H9 (cell line): Measurements from ENCODE around the gene NADK. TPM values are rescaled to one million over a fixed set of nuclear protein-coding genes. Genes with fewer than 3 reads are reported as not detected.

ENCODE experiments used
- DNase-seq: peaks from one replicate; pipeline ENCODE4 v3.0.0-alpha.2; 2017
- H2AFZ ChIP-seq: one replicate; pipeline ENCODE4 v1.6.1; 2013; ENCODE audit warnings: mild to moderate bottlenecking, low read length, control low read depth, moderate library complexity
- H2AK5ac ChIP-seq: 2 replicates; pipeline ENCODE4 v1.6.1; 2013; ENCODE audit warnings: low read length, control low read depth, mixed read lengths; ENCODE audit not compliant: insufficient read length
- H2BK120ac ChIP-seq: one replicate; pipeline ENCODE4 v1.6.1; 2013; ENCODE audit warnings: low read depth, mild to moderate bottlenecking, low read length, control low read depth, inconsistent platforms; ENCODE audit not compliant: poor library complexity, severe bottlenecking
- H2BK12ac ChIP-seq: 2 replicates; pipeline ENCODE4 v1.6.1; 2013; ENCODE audit warnings: low read length, control low read depth, mixed read lengths, low read depth; ENCODE audit not compliant: insufficient read length
- H2BK15ac ChIP-seq: 2 replicates; pipeline ENCODE4 v1.6.1; 2013; ENCODE audit warnings: low read depth, low read length, control low read depth
- H2BK20ac ChIP-seq: one replicate; pipeline ENCODE4 v1.6.1; 2013; ENCODE audit warnings: low read depth, mild to moderate bottlenecking, low read length, control low read depth, inconsistent platforms; ENCODE audit not compliant: poor library complexity, severe bottlenecking
- H2BK5ac ChIP-seq: 2 replicates; pipeline ENCODE4 v1.6.1; 2013; ENCODE audit warnings: low read length, control low read depth, mixed read lengths; ENCODE audit not compliant: insufficient read length
- H3K14ac ChIP-seq: 2 replicates; pipeline ENCODE4 v1.6.1; 2013; ENCODE audit warnings: low read length, control low read depth; ENCODE audit not compliant: insufficient read depth
- H3K18ac ChIP-seq: 2 replicates; pipeline ENCODE4 v1.6.1; 2013; ENCODE audit warnings: low read depth, mild to moderate bottlenecking, mixed read lengths, low read length, control low read depth; ENCODE audit not compliant: insufficient read length
- H3K23ac ChIP-seq: 2 replicates; pipeline ENCODE4 v1.6.1; 2013; ENCODE audit warnings: low read length, control low read depth, mixed read lengths, low read depth; ENCODE audit not compliant: insufficient read length
- H3K23me2 ChIP-seq: 2 replicates; pipeline ENCODE4 v1.6.1; 2013; ENCODE audit warnings: low read depth, mild to moderate bottlenecking, mixed read lengths, low read length, control low read depth; ENCODE audit not compliant: insufficient read length, poor library complexity, severe bottlenecking
- H3K27ac ChIP-seq: 2 replicates; pipeline ENCODE4 v1.5.1; 2013; ENCODE audit warnings: low read length, control low read depth, mixed read lengths, low read depth; ENCODE audit not compliant: insufficient read length
- H3K27me3 ChIP-seq: 2 replicates; pipeline ENCODE4 v1.6.1; 2013; ENCODE audit warnings: low read length, control low read depth, inconsistent platforms; ENCODE audit not compliant: insufficient read depth
- H3K4ac ChIP-seq: 2 replicates; pipeline ENCODE4 v1.6.1; 2013; ENCODE audit warnings: low read depth, mild to moderate bottlenecking, control low read depth, inconsistent platforms, low read length, moderate library complexity
- H3K4me1 ChIP-seq: 2 replicates; pipeline ENCODE4 v1.6.1; 2013; ENCODE audit warnings: low read length, control low read depth, inconsistent platforms; ENCODE audit not compliant: insufficient read depth
- H3K4me2 ChIP-seq: 2 replicates; pipeline ENCODE4 v1.6.1; 2013; ENCODE audit warnings: low read length, control low read depth, mixed read lengths; ENCODE audit not compliant: insufficient read length, insufficient read depth
- H3K56ac ChIP-seq: 2 replicates; pipeline ENCODE4 v1.6.1; 2013; ENCODE audit warnings: low read depth, mild to moderate bottlenecking, mixed read lengths, low read length, control low read depth; ENCODE audit not compliant: insufficient read length
- H3K79me1 ChIP-seq: 2 replicates; pipeline ENCODE4 v1.6.1; 2013; ENCODE audit warnings: low read depth, mild to moderate bottlenecking, moderate library complexity, low read length, control low read depth, inconsistent platforms; ENCODE audit not compliant: insufficient read depth, poor library complexity, severe bottlenecking
- H3K79me2 ChIP-seq: 2 replicates; pipeline ENCODE4 v1.6.1; 2013; ENCODE audit warnings: low read length, control low read depth, inconsistent platforms; ENCODE audit not compliant: insufficient read depth
- H3K9ac ChIP-seq: 2 replicates; pipeline ENCODE4 v1.6.1; 2013; ENCODE audit warnings: low read length, control low read depth, mixed read lengths; ENCODE audit not compliant: insufficient read length; ENCODE audit errors: extremely low read depth
- H3K9me3 ChIP-seq: one replicate; pipeline ENCODE4 v1.6.1; 2013; ENCODE audit warnings: low read depth, low read length, inconsistent platforms; ENCODE audit not compliant: control insufficient read depth
- H3T11ph ChIP-seq: one replicate; pipeline ENCODE4 v1.6.1; 2013; ENCODE audit warnings: mild to moderate bottlenecking, low read length, control low read depth, inconsistent platforms
- H4K20me1 ChIP-seq: one replicate; pipeline ENCODE4 v1.6.1; 2013; ENCODE audit not compliant: control insufficient read depth, insufficient read length, insufficient read depth
- H4K5ac ChIP-seq: 2 replicates; pipeline ENCODE4 v1.6.1; 2013; ENCODE audit warnings: low read depth, mild to moderate bottlenecking, mixed read lengths, low read length, control low read depth; ENCODE audit not compliant: insufficient read length
- H4K8ac ChIP-seq: replicated peaks from 2 replicates; pipeline ENCODE4 v1.6.1; 2013; ENCODE audit warnings: low read length, control low read depth, mixed read lengths, low read depth; ENCODE audit not compliant: insufficient read length
- H4K91ac ChIP-seq: 2 replicates; pipeline ENCODE4 v1.6.1; 2013; ENCODE audit warnings: low read depth, mild to moderate bottlenecking, moderate library complexity, mixed read lengths, low read length, control low read depth; ENCODE audit not compliant: insufficient read length
- H3K27ac Mint-ChIP-seq, 3 experiments: 2 replicates in 2 of 3; 3 replicates in 1 of 3; pipeline ENCODE4 v1.8.0; 2020 to 2021; ENCODE audit warnings: mixed read lengths in 3 of 3, mild to moderate bottlenecking in 1 of 3, moderate library complexity in 1 of 3
- H3K27me3 Mint-ChIP-seq: 2 replicates; pipeline ENCODE4 v1.8.0; 2021; ENCODE audit warnings: low read depth, mild to moderate bottlenecking, moderate library complexity, mixed read lengths
- H3K36me3 Mint-ChIP-seq, 3 experiments: 2 replicates in 2 of 3; 3 replicates in 1 of 3; pipeline ENCODE4 v1.8.0; 2020 to 2021; ENCODE audit warnings: low read depth in 3 of 3, mixed read lengths in 3 of 3; ENCODE audit not compliant: insufficient read depth in 1 of 3
- H3K4me1 Mint-ChIP-seq, 2 experiments: 2 replicates each; pipeline ENCODE4 v1.8.0; 2020; ENCODE audit warnings: mixed read lengths in 2 of 2
- H3K4me3 Mint-ChIP-seq, 2 experiments: 2 replicates in 1 of 2; 3 replicates in 1 of 2; pipeline ENCODE4 v1.8.0; 2020 to 2021; ENCODE audit warnings: mild to moderate bottlenecking in 2 of 2, mixed read lengths in 2 of 2, moderate library complexity in 1 of 2
- H3K9me3 Mint-ChIP-seq, 2 experiments: 2 replicates in 1 of 2; 3 replicates in 1 of 2; pipeline ENCODE4 v1.8.0; 2020; ENCODE audit warnings: mild to moderate bottlenecking in 2 of 2, mixed read lengths in 2 of 2, moderate library complexity in 1 of 2
- WGBS: extraction: QIAGEN DNeasy Blood & Tissue Kit; methylation state at CpG from one replicate; pipeline ENCODE4 v1.1.7; 2013; ENCODE audit warnings: missing lambda C conversion rate, low lambda C conversion rate, mixed read lengths; ENCODE audit not compliant: insufficient read length; ENCODE audit errors: extremely low coverage; 5-methylcytosine and 5-hydroxymethylcytosine counted together
- total RNA-seq: library from RNA; stranded (reverse); gene quantifications from 2 replicates; pipeline ENCODE4 v1.2.1, GENCODE V29; 2021
- TF ChIP-seq, protein P1 (sequence below): fragments of 200-600 bp; sonication (generic); conservative IDR thresholded peaks from 3 replicates; pipeline ENCODE4 v1.8.0; 2021; ENCODE audit warnings: antibody characterized with exemption, mild to moderate bottlenecking

NADK gene
- total RNA-seq, 1 experiment from 2014 or later, result 105 TPM

DNA sequence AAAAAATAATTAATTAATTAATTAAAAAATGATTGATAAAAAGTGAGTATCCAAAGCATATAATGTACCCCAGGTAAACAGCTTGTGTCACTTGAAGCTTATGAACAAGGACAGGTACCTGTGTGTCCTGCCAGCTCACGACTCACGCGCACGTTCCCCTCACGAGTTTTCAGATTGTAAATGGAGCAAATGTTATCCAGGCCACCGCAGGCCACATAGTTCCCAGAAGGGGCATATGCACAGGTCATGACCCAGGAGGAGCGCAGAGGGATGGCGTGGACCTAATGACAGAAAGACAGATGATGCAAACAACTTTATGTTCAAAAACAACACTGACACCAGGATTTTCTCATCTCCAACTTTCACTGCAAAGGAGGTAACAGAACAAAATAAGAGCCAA lies 26.0 kb upstream of the NADK start:
- Histone ChIP-seq H2BK12ac (no peak overlapping the region), H4K8ac (no peak overlapping the region), H2BK15ac (no peak overlapping the region), H4K5ac (no peak overlapping the region), H2BK20ac (no peak overlapping the region), H2BK5ac (no peak overlapping the region), H3K23ac (no peak overlapping the region), H3K9me3 (no peaks in the 10 kb centered on the region), H2AK5ac (no peak overlapping the region), H3K4ac (no peak overlapping the region), H3K9ac (no peak overlapping the region), H3K14ac (no peak overlapping the region), H3K56ac (no peak overlapping the region), H4K20me1 (peaks cover 3% of the 10 kb centered on the region), H2AFZ (no peak overlapping the region), H3K4me2 (no peak overlapping the region), H3K4me1 (no peaks in the 10 kb centered on the region), H3K23me2 (no peaks in the 10 kb centered on the region), H2BK120ac (no peak overlapping the region), H3K79me1 (peaks cover 6% of the 10 kb centered on the region), H3K79me2 (peaks cover 4% of the 10 kb centered on the region; the same call in 1 of the 2 replicates), H3T11ph (no peak overlapping the region), H4K91ac (no peak overlapping the region), H3K27me3 (no peaks in the 10 kb centered on the region), H3K18ac (no peak overlapping the region), H3K27ac (no peak overlapping the region)
- DNase-seq, result no peak
- Mint-ChIP-seq H3K27ac (no peak overlapping the region), H3K4me1 (peaks cover 4 to 12% of the 10 kb centered on the region in 2 experiments; a peak in 3 of 4 replicates), H3K36me3 (peaks cover 26 to 78% (median 64%) of the 10 kb centered on the region in 3 experiments; a peak in 6 of 7 replicates), H3K9me3 (no peaks in the 10 kb centered on the region), H3K27me3 (no peaks in the 10 kb centered on the region), H3K4me3 (no peak overlapping the region)
- TF ChIP-seq, protein P1, sequence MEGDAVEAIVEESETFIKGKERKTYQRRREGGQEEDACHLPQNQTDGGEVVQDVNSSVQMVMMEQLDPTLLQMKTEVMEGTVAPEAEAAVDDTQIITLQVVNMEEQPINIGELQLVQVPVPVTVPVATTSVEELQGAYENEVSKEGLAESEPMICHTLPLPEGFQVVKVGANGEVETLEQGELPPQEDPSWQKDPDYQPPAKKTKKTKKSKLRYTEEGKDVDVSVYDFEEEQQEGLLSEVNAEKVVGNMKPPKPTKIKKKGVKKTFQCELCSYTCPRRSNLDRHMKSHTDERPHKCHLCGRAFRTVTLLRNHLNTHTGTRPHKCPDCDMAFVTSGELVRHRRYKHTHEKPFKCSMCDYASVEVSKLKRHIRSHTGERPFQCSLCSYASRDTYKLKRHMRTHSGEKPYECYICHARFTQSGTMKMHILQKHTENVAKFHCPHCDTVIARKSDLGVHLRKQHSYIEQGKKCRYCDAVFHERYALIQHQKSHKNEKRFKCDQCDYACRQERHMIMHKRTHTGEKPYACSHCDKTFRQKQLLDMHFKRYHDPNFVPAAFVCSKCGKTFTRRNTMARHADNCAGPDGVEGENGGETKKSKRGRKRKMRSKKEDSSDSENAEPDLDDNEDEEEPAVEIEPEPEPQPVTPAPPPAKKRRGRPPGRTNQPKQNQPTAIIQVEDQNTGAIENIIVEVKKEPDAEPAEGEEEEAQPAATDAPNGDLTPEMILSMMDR, result no peak
- WGBS, result no CpG with 5 or more reads among the region's 8 CpGs
